ENCODE results near the gene KCNQ1. TPM values are rescaled to one million over a fixed set of nuclear protein-coding genes. Genes with fewer than 3 reads are reported as not detected.

Gene KCNQ1
- total RNA-seq, 2 donors from 2014 or later: 38.9 to 46.1 TPM

- DNase-seq (no peak), ATAC-seq (no peak)
- Histone ChIP-seq H3K4me1 (no peaks in the 10 kb centered on the region), H3K27me3 (no peaks in the 10 kb centered on the region), H3K27ac (no peak overlapping the region), H3K4me3 (no peak overlapping the region), H3K9me3 (no peaks in the 10 kb centered on the region), H3K36me3 (replicated peaks in 1 of 2; ENCODE audit: insufficient read depth in 1 of 2, low read depth in 2 of 2) (no peaks in the 10 kb centered on the region)
- TF ChIP-seq CTCF (IDR thresholded peaks at IDR 0.05): no peak
- no peak for TF ChIP-seq POLR2A (IDR thresholded peaks at IDR 0.05)
- intact Hi-C loops (cut with DNase I): no loop called here
- WGBS, 2 donors: 82 to 85% methylated on average over 8 to 29 of the region's 43 CpGs
These were observed 30.8 kb upstream of the KCNQ1 start for GRCh38 chr11:2413742-2414579.

- no peaks in the 10 kb centered on the region for H3K4me1 ChIP-seq
- DNase-seq (no peak), ATAC-seq (no peak)
- no peak for TF ChIP-seq POLR2A (IDR thresholded peaks at IDR 0.05)
- TF ChIP-seq CTCF (IDR thresholded peaks at IDR 0.05): no peak
- H3K27me3 ChIP-seq: no peaks in the 10 kb centered on the region
- H3K27ac ChIP-seq: no peak overlapping the region
- no peak overlapping the region for H3K4me3 ChIP-seq
- intact Hi-C loops (cut with DNase I): no loop called here
- H3K36me3 ChIP-seq (replicated peaks in 1 of 2; ENCODE audit: insufficient read depth in 1 of 2, low read depth in 2 of 2): no peaks in the 10 kb centered on the region
- 87 to 99% methylated on average over 20 to 28 of the region's 35 CpGs for WGBS, 2 donors
- H3K9me3 ChIP-seq: no peaks in the 10 kb centered on the region
These were observed 30.2 kb upstream of the KCNQ1 start for GRCh38 chr11:2414616-2415015.

- intact Hi-C loops (cut with DNase I): no loop called here
- H3K27ac ChIP-seq: no peak overlapping the region
- no peaks in the 10 kb centered on the region for H3K27me3 ChIP-seq
- H3K9me3 ChIP-seq: no peaks in the 10 kb centered on the region
- H3K4me1 ChIP-seq: peaks cover 5% of the 10 kb centered on the region
- ATAC-seq (no peak), DNase-seq (no peak)
- TF ChIP-seq CTCF (IDR thresholded peaks at IDR 0.05): no peak
- no peak for TF ChIP-seq POLR2A (IDR thresholded peaks at IDR 0.05)
- no peaks in the 10 kb centered on the region for H3K36me3 ChIP-seq (replicated peaks in 1 of 2; ENCODE audit: insufficient read depth in 1 of 2, low read depth in 2 of 2)
- 67 to 75% methylated on average over 3 to 13 of the region's 28 CpGs for WGBS, 2 donors
- H3K4me3 ChIP-seq: no peak overlapping the region
These were observed 29.6 kb upstream of the KCNQ1 start for GRCh38 chr11:2415171-2415570.

GRCh38 chr11:2415601-2416380 lies 29.0 kb upstream of the KCNQ1 start:
- WGBS, 2 donors: 65 to 70% methylated on average over 9 to 30 of the region's 34 CpGs
- Histone ChIP-seq H3K9me3 (no peaks in the 10 kb centered on the region), H3K27ac (no peak overlapping the region), H3K27me3 (no peaks in the 10 kb centered on the region), H3K4me1 (peaks cover 11% of the 10 kb centered on the region), H3K4me3 (no peak overlapping the region), H3K36me3 (replicated peaks in 1 of 2; ENCODE audit: insufficient read depth in 1 of 2, low read depth in 2 of 2) (no peaks in the 10 kb centered on the region)
- no peak for ATAC-seq
- intact Hi-C loops (cut with DNase I): no loop called here
- DNase-seq: no peak
- no peak for TF ChIP-seq CTCF (IDR thresholded peaks at IDR 0.05)
- TF ChIP-seq POLR2A (IDR thresholded peaks at IDR 0.05): no peak

All from body of pancreas (tissue), 4 donors.